Measurements from ENCODE around the gene BSG.
"Not testable (repeated sequence)": the region's sequence is repeated elsewhere in the genome, so short reads cannot be mapped to it uniquely, and the experiment has no call there.

BSG gene

DNA sequence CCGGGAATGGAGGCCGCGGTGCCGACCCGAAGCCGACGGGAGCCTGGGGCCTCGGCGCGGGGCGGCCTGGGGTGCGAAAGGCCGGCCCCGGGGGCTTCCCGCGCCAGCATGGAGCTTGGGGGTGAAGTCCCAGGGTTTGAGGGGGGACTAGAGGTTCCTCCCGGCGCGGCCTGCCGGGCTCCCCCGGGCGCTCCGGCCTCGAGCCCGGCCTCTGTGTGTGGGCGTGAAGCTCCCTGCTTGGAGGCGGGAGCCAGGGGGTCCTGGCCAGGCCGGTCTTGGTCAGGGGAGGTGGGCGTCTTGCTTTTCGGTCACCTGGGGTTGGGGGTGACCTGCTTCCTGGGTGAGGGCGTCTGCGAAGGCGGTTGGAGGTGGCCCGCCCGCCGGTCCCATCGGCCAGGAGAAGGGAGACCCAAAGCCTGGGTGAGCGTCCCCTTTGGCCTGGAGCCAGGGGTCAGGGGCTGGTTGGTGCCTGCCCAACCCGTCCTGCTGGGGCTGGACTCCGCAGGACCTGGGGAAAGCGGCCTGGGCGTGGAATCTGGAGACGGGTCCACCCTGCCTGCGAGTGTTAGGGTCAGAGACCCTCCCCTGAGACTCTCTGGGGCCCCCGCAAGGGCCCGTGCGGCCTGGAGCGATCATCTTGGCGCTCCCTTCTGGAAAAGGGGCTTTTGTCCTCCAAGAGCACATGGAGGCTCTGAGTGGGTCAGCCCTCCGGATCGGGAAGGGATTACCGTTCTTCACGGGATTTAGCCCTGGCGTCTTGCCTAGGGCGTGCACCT, 535 bp downstream of the BSG start:
- no peak for DNase-seq (ENCODE audit: low spot score)

DNA sequence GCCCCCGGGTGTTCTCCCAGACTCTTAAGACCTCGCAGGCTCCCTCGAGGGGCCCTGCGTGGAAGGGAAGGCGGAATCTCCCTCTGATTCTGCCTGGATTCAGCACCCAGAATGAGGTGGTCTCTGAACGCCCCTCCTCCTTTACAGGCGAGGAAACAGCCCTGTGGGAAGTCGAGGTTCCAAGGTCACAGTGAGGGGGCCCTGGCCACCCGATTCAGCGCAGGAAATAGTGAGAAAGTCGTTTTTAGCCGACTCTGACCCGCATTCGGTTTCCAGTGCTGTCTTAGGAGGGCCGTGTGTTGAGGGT, 1.1 kb downstream of the BSG start:
- DNase-seq (ENCODE audit: low spot score) = no peak

DNA sequence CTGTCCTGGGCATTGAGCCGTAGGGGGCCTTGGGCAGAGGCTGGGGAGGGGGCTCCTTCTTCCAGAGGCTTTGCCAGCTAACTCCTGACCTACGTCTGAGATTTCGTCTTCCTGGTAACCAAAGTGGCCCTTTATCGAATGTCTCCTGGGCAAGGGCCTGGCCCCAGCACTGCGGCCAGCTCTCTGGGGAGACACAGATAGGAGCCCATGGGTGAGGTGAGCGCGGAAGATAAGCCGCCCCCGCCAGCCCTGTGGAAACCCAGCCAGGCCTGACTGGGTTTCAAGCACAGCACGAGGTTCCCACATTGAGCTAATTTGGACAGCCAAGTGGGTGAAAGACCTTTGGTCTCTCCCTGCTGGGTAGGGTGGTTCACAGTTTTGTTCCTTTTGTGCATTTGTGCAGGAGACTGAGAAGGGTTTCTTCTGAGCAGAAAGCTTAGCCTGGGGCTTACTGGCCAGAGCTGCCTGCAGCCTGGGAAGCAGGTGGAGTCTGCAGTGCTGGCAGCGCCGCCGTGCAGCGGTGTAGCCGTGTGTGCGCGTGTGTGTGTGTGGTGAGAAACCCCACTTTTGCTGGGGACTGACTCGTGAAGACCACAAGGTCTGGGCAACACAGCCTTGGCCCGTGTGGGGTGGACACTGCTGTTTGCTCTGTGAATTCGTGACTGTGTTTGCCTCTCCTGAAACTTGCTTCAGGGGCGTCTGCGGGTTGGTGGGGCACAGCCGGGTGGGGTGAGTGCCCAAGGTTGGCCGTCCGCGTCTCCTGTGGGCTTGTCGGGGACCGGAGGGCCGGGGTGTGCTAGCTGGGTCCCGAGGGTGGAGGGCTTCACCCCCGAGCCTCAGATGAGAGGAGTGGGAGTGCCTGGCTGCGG, 2.5 kb downstream of the BSG start:
- no peak for DNase-seq (ENCODE audit: low spot score)

DNA sequence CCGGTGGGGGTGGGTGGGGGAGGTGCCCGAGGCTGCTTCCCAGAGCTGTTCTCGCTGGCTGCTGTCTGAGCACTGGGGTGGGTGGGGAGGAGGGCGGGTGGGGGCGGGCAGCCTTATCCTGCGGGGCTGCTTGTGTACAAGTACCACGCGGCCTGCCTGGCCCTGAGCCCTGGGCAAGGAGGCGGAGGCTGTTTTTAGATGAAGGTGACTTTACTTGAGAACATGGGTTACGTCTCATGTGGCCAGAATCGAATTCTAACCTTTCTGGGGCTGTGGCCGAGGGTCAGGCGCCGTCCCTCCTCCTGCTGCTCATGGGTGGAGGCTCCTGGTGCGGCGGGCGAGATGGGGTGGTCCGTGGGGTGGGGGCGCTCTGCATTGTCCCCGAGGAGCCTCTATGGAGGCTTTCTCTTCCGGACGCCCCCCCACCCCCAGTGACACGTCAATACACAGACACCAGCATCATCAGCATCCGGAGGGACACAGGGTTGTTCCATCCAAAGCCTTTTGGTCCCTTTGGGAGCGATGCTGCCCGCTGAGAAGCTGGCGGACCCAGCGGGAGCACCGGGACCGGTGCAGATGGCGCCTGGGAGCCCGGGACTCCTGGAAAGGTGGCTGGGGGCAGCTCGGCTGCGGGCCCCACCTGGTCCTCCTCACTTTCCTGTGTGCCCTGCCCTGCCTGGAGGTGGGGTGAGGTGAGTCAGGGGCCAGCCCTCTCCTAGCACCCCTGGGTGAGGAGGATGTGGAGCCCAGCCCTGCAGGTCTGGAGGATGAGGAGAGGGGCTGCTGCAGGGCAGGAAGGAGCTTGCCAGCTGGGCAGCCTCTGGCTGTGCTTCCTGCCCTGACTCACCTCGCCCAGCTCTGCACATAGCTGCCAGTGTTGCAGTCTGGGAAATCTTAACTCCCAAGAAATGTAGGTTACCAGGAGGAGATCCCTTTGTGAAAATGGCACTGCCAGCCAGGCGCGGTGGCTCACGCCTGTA, 3.4 kb downstream of the BSG start:
- no peak for DNase-seq (ENCODE audit: low spot score)

DNA sequence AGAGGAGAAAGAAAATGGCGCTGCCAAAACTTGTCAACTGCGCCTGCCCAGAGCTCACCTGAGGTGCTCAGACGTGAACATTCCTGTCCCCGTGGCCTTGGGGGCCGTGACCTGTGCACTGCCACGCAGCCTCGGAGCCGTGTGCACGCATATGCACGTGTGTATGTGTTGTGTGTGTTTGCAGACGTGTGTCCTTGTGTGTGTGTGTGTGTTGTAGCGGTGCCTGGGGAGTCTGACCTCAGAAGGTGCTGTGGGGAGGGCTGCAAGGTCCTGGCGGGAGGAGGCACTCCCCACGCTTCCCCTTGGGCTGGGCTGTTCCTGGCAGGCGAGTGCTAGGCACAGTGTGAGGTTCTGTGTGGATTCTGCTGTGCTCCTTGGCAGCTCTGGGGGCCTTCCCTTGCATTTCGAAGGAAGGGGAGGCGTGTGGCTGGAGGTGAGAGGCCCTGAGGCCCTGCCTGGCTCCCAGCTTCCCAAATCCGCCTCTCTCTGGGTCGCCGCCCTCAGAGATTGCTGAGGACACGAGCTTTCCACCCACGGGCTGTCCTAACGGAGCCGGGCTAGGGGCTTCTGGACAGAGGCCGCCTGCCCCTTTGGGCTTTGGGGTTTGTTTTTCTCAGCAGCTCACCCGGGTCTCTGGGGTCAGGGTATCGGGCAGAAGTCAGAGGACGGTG, 4.5 kb downstream of the BSG start:
- DNase-seq (ENCODE audit: low spot score) = no peak

DNA sequence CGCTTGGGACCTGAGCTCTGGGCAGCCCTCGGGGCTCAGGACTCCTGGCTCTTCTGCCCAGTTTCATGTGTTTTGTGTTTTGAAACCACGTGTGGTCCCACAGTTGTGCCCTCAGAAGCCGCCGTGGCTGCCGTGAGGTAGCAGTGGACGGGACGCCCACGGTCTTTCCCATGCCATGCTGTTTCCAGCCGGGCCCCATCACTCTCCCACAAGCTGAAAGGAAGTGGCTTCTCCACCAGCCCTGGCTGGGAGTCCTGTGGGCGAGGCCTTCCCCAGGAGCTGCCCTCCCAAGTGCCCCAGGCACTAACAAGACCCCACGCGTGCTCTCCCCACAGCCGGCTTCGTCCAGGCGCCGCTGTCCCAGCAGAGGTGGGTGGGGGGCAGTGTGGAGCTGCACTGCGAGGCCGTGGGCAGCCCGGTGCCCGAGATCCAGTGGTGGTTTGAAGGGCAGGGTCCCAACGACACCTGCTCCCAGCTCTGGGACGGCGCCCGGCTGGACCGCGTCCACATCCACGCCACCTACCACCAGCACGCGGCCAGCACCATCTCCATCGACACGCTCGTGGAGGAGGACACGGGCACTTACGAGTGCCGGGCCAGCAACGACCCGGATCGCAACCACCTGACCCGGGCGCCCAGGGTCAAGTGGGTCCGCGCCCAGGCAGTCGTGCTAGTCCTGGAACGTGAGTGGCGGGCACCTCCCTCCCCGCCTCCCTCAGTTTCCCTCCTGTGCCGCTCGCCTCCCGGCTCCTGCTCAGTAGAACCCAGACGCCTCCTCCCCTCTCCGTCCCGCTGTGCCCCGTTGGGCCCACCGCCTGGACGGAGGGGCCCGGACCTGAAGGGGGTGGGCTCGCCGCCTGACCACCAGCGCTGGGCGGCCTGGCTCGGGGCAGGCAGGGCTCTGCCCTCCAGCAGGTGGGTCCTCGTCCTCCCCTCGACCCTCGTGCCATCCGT, 5.3 kb downstream of the BSG start:
- DNase-seq (ENCODE audit: low spot score) = no peak

DNA sequence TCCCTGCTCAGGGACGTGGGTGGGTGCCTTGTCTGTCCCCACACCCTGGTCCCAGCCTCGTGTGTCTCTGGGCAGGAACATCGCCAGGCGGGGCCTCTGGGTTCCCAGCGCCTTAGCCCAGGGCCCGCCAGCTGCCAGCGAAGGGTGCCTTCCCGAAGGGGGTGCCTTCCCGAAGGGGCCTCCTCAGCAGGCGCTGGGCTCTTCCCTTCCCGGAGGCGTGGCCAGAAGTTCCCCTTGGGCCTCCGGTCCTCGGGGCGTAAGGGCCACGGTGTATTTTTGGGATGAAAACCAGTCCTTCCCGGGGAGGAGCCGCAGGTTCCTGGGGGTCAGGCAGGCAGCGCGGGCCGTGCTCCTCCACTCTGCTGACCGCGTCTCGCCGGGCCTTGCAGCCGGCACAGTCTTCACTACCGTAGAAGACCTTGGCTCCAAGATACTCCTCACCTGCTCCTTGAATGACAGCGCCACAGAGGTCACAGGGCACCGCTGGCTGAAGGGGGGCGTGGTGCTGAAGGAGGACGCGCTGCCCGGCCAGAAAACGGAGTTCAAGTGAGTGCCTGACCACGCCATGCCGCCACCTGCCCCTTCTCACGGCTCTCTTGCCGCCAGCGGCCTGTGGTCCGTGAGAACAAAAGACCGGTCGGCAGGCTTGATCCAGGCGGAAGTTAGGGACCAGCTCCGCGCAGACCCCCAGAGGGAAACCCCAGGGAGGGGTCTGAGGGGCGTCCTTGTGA, 6.9 kb downstream of the BSG start:
- DNase-seq (ENCODE audit: low spot score) = no peak

DNA sequence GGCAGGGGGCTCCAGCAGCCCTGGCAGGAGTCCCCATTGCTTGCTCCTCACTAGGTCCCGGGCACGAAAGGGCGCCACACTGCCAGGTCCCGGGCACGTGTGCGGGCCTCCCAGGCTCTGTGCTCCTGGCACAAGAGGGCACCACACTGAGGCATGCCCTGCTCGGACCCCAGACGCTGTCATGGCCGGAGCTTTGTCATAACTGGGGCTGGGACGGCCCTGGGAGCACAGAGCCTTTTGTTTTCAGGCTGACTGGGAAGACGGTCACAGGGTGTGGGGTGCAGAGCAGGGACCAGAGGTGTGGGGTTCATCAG, 7.4 kb downstream of the BSG start:
- DNase-seq (ENCODE audit: low spot score) = no peak

DNA sequence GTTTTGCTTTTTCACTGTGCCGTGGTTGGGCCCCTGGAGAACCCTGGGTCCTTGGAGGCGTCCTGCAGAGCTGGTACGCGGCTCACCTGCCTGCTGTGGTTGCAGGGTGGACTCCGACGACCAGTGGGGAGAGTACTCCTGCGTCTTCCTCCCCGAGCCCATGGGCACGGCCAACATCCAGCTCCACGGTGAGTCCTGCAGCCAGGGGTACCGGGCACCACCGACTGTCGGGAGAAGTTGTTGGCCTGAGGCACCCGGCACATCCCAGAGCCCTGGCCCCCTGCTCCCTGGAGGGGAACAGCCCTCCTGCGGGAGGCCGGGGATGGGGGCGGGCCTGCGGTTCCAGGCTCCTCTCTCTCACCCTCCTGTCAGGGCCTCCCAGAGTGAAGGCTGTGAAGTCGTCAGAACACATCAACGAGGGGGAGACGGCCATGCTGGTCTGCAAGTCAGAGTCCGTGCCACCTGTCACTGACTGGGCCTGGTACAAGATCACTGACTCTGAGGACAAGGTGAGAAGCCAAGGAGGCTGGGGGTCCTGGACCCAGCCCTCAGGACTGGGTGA, 8.0 kb downstream of the BSG start:
- no peak for DNase-seq (ENCODE audit: low spot score)

DNA sequence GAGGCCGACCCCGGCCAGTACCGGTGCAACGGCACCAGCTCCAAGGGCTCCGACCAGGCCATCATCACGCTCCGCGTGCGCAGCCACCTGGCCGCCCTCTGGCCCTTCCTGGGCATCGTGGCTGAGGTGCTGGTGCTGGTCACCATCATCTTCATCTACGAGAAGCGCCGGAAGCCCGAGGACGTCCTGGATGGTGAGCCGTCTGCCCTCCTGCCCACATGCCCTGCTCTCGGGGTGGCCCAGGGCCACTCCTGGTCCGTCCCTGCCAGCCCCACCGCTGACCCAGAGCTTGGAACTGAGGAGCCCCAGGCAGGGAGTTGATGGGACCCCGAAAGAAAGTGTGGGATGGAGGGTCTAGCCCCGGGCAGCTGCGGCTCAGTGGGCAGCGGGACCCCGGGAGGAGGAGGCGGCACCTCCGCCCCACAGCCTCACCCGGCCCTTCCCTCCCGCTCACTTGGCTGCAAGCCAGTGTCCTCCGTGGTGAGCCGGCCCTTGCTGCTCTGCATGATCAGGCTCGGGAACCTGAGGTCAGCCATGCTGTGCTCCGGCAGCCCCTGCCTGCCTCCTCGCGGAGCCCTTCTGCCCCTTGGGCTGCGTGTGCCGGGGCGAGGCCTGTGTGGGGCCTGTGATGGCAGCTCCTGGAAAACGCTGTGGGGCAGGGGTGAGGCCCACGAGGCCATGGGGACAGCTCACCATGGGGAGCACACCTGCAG, 9.2 kb downstream of the BSG start:
- DNase-seq (ENCODE audit: low spot score) = no peak

DNA sequence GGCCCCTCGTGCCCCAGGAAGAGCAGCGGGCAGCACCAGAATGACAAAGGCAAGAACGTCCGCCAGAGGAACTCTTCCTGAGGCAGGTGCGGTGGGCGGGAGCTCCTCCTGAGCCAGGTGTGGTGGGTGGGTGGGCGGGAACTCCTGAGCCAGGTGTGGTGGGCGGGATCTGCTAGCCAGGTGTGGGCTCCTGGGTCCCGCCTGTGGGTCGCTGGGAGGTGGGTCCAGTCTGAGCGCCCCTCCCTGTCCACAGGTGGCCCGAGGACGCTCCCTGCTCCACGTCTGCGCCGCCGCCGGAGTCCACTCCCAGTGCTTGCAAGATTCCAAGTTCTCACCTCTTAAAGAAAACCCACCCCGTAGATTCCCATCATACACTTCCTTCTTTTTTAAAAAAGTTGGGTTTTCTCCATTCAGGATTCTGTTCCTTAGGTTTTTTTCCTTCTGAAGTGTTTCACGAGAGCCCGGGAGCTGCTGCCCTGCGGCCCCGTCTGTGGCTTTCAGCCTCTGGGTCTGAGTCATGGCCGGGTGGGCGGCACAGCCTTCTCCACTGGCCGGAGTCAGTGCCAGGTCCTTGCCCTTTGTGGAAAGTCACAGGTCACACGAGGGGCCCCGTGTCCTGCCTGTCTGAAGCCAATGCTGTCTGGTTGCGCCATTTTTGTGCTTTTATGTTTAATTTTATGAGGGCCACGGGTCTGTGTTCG, 10.3 kb downstream of the BSG start:
- DNase-seq (ENCODE audit: low spot score) = no peak

DNA sequence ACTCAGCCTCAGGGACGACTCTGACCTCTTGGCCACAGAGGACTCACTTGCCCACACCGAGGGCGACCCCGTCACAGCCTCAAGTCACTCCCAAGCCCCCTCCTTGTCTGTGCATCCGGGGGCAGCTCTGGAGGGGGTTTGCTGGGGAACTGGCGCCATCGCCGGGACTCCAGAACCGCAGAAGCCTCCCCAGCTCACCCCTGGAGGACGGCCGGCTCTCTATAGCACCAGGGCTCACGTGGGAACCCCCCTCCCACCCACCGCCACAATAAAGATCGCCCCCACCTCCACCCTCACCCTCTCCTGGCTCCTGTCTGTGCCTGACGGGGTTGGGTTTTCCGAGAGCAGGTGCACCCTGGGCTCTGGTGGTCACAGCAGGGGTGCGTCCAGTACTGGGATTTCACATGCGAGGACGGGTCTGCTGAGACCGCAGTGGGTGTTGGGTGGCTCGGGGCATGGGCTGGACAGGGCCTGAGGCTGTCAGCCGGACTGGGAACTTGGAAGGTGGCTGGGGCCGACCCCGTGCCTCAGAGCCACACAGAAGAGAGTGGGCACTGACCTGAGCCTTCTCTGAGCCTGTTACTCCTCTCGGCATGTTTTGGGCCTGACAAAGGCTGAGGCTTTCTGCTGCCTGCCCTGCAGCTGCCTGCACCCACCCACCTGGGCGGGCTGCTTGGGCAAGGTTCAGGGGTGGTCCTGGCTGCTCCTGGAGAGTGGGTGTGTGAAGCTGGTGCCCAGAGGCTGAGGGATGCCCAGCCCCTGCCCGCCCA, 11.0 kb downstream of the BSG start:
- no peak for DNase-seq (ENCODE audit: low spot score)

DNA sequence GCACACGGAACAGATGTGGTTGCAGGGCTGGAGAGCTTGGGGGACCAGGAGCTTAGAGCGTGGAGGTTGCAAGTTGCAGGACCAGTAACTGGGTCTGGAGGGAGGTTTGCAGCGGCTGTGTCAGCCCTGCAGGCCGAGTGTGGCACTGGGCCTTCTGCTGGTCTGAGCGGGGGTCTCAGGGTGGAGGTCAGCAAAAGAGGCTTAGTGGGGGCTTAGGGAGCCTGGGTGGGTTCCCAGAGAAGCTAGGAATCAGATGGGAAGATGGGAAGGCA, 11.5 kb downstream of the BSG start:
- DNase-seq (ENCODE audit: low spot score) = no peak

DNA sequence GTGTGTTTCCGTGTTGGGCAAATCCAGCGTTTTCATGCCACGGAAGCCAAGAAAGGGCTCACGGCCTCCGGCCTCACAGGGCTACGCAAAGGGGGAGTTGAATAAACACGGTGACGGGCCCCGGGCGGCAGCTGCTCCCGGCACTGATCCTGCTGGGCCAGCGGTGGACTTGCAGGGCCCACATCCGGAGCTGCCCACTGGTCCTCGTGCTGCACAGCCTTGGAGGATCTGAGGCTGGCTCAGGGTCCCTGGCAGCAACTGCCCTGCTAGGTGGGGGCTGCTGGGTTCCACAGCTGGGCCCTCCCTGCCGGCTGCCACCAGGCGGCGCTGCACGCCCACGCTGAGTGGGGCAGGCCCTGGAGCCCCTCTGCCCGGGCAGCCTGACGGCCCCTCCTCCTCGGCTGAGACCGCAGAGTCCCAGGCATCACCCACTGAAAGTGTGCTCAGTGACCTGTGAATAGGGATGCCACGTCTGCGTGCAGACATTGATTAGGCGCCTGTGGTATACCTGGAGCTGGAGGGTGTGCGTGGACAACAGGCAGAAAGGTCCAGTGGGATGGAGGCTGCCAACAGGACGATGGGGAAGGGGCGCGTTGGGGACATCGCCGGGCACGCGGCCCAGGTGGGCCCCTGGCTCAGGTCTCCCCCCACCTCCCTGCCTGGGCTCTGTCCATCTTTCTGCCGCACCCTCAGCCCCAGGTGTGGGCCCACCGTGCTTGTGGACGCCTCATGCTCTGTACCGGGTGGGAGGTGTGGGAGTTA, 12.0 kb downstream of the BSG start:
- peak; percentile 96 for DNase-seq (ENCODE audit: low spot score)

DNA sequence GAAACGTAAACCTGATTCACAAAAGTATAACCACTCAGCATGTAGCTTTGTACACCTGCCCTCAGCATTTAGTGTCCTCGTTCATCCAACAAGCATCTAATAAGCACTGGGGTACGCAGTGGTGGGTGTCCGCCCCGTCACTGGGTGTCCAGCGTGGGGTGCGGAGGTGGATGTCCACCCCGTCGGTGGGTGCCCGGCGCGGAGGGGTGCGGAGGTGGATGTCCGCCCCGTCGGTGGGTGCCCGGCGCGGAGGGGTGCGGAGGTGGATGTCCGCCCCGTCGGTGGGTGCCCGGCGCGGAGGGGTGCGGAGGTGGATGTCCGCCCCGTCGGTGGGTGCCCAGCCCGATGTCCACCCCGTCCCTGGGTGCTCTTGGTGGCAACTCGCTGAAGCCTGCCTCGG, 12.8 kb downstream of the BSG start:
- DNase-seq (ENCODE audit: low spot score) = not testable (repeated sequence)

DNA sequence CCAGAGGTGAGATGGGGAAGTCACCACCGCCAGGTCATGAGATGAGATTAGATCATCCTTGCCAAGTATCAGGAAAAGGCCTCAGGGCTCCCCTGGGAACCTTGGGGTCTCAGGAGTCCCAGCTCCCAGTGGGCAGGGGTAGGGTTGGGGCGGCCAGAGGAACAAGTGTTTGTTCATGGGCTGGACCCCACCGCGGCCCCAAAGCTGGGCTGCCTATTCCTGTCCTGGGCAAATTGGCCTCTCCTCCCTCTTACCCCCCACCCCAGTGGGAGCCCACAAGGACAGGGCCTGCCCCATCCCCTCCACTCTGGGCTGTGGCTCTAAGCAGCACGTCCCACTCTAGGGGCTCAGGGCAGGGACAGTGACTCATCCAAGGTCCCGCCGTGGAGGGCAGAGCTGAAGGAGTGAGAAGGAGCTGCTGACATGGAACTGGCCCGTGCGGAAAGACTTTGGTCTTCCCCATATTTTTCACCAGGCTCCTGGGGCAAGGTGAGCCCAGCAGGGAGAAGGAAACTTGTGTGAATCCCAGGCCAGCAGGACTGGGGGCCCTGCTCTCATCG, 13.2 kb downstream of the BSG start:
- DNase-seq (ENCODE audit: low spot score) = no peak

All from HuH-7.5 (cell line).